ENCODE measurements around the gene SYNGR2.

DNA sequence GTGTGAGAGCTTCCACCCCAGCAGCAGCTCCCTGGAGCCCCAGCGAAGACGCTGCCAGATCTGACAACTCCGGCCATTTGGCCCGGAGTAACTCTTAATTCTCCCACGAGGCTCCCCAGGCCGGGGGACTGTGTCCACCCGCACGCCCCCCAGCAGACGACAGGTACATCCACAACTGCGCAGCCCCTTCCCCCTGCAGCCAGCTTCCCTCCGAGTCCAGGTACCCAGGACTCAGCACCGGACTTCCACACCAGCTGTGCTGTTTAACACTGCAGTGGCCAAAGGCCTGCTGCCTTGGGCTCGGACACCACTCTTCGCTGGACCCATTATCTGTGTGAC lies 7.2 kb downstream of the SYNGR2 start:
- TF ChIP-seq CTCF (optimal IDR thresholded peaks at IDR 0.05 in 1 of 3, IDR thresholded peaks at IDR 0.05 in 1 of 3, conservative IDR thresholded peaks at IDR 0.05 in 1 of 3; ENCODE audit: extremely low read depth in 1 of 3, insufficient read depth in 2 of 3, low read length in 3 of 3) (no peak), EZH2 (IDR thresholded peaks at IDR 0.05; ENCODE audit: low read length) (no peak)
